Left hindlimb (tissue), 1 donor: ENCODE measurements around the gene BGN.

Experiments used
- DNase-seq: peaks from one replicate; pipeline ENCODE4 v3.0.0-alpha.2; 2018

BGN gene

DNA sequence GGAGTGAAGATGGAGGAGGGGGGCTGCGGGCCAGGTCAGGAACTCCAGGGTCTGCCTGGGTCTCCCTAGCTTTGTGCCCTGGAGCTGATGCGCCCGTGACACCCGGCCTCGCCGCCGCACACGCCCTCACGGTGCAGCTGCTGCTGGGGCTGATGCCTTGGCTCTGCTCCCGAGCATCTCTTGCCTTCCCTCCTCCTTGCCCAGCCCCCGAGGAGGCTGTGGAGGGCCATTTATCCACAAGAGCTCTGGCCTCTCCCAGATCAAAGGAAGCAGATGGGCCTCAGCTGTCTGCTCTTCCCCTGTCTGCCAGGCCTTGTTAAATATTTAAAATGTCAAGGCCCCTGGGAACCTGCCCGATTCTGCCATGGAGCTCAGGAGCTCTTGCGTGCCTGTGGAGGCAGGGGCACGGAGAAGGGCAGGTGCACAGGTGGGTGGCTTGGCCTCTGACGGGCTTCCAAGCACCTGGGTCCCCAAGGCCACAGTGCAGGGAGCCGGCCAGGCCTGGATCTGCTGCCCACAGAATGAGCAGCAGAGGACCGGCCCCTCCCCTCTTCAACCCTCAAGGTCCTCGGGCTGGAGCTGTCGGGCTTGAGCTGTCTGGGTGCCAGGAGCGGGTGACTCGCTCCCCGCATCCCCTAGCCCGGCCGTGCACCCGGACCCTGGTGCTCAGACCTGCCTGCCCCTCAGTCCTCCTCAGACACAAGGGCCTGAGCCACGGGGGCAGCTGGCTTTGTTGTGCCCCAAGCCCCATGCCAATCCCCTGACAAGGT is 42.9 kb downstream of the BGN start:
- no peak for DNase-seq

DNA sequence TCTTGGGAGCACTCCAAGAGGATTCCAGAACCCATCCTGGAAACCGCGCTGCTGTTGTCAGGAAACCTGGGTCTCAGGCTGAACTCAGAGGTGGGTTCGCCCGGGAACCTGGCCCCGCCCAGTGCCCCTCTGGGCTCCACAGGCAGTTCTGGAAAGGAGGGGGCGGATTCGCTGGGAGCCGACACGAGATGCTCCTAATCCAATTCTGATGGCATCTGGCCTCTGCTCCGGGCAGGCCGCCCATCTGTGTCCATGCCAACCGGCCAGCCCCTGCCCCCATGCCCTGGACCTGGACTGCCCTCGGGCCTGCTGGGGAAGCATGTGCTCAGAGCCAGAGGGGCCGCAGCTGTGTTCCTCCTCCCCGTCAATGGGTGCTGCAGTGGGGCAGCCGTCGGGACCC is 43.6 kb downstream of the BGN start:
- no peak for DNase-seq

GRCh38 chrX:153539171-153539978 is 44.6 kb downstream of the BGN start:
- DNase-seq = peak; percentile 54

GRCh38 chrX:153539979-153540358 is 45.2 kb downstream of the BGN start:
- no peak for DNase-seq

DNA sequence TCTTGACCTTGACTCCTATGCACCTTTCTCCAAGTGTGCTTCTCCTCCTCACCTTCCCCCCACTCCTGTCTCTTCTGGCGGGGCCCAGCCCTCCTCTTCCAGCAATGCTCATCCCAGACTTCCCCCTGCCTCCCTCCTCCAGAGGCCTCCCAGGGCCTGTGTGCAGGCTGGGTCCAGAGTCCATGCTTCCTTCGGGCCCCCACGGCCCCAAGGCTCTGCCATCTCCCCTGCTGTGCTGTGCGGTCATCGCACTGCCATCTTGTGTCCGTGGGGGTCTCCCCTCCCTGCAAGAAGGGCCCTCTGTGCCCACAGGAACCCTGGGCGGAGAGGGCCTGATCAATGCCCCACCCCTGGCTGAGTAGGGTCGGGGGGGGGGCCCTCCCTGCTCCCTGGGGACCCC is 49.9 kb downstream of the BGN start:
- DNase-seq = no peak

- no peak for DNase-seq
Measured at GRCh38 chrX:153546386-153546785, 51.6 kb downstream of the BGN start.

- no peak for DNase-seq
Measured at GRCh38 chrX:153547195-153547594, 52.4 kb downstream of the BGN start.

GRCh38 chrX:153549231-153549630 is 54.5 kb downstream of the BGN start:
- DNase-seq = no peak

DNA sequence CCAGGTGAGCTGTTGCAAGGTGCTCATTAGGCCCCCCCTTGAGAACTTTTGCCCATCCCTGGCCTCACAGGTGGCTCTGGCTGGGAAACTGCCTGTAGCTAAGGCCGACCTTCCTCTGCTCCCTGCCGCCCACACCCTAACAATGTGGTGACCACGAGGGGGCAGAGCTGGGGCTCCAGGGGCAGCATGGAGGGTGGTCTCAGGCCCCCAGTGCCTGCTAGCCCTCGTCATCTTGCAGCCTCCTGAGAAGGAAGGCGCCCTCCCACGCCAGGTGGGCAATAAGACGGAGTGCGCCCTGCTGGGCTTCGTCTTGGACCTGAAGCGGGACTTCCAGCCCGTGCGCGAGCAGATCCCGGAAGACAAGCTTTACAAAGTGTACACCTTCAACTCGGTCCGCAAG is 55.0 kb downstream of the BGN start:
- DNase-seq = no peak

DNA sequence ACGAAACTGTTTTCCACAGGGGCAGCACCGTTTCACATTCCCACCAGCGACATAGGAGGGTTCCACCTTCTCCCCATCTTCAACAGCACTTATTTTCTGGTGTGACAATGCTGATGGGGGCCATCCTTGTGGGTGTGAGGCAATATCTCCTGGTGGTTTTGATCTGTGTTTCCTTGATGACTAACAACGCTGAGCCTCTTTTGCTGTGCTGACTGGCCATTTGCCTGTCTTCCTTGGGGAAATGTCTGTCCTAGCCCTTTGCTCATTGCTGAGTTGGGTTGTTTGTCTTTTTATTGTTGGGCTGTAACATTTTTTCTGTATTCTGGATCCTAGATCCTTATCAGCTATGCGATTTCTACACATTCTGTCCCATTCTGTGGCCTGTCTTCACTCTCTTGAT is 56.4 kb downstream of the BGN start:
- no peak for DNase-seq

DNA sequence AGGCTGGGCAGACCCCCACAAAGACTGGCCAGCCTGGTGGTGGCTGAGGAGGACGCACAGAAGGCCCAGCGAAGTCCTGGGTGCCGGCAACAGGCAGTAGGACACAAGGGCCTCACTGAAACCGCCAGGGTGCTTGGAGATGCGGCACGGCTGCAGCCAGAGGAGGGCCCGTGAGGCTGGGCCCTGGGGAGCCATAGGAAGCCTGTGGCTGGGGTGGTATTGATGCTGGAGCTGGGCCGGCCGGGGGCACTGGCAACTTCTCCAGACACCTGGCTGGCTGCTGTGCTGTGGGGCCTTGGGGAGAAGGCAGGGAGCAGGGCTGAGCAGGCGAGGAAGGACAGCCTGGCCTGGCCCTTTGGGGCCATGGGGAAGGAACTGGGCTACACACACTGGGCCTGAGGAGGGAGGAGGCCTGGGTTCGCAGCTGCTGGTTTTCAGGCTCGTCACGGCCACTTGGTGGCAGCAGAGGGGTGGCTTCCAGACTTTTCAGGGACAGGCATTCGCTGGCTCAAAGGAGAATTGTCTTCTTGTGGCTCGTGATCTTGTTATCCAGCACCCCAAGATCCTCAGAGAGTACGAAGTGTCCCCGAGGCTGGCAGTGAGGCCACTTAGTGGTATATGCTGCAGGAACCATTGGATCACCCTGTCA is 59.9 kb downstream of the BGN start:
- DNase-seq = peak; percentile 65

DNA sequence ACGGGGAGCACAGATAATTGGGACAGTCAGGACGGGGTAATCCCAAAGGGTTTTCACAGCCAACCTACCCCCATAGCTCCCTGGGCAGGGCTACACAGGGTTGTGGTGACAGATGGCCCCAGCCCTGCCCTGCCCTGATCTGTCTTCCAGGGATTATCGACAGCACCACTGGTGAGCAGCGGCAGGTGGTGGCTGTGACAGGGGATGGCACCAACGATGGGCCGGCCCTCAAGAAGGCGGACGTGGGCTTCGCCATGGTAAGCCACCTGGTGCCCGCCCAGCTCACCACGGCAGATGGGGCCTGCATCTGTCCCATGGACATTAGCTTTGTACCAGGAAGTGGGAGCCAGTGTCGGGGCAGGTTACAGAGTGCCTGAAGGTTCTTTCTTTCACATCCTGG is 62.0 kb downstream of the BGN start:
- no peak for DNase-seq

GRCh38 chrX:153557618-153558355 is 63.0 kb downstream of the BGN start:
- no peak for DNase-seq
